HCT116 (cell line): ENCODE results near the gene HOXD8.

Source experiments
- POLR2A ChIP-seq: IDR thresholded peaks from 2 replicates; pipeline ENCODE4 v1.7.0; 2011; ENCODE audit warnings: borderline replicate concordance; ENCODE audit not compliant: insufficient read depth, insufficient read length; ENCODE audit errors: extremely low read depth
- TF ChIP-seq, protein P1 (sequence below): IDR thresholded peaks from 2 replicates; pipeline ENCODE4 v1.6.1; 2012

GRCh38 chr2:176130957-176131847, 1.7 kb downstream of the HOXD8 start:
- TF ChIP-seq, protein P1, sequence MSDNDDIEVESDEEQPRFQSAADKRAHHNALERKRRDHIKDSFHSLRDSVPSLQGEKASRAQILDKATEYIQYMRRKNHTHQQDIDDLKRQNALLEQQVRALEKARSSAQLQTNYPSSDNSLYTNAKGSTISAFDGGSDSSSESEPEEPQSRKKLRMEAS, result no peak
- TF ChIP-seq POLR2A, result no peak
